Dedifferentiated amniotic fluid mesenchymal stem cell (primary cell): ENCODE measurements around the gene RBMS1.
A peak's percentile ranks its signal among the peaks of the same experiment; 100 is the strongest.

Experiments used
- DNase-seq: peaks from one replicate; pipeline ENCODE4 v3.0.0-alpha.2; 2016; ENCODE audit errors: extremely low spot score

Gene RBMS1

DNA sequence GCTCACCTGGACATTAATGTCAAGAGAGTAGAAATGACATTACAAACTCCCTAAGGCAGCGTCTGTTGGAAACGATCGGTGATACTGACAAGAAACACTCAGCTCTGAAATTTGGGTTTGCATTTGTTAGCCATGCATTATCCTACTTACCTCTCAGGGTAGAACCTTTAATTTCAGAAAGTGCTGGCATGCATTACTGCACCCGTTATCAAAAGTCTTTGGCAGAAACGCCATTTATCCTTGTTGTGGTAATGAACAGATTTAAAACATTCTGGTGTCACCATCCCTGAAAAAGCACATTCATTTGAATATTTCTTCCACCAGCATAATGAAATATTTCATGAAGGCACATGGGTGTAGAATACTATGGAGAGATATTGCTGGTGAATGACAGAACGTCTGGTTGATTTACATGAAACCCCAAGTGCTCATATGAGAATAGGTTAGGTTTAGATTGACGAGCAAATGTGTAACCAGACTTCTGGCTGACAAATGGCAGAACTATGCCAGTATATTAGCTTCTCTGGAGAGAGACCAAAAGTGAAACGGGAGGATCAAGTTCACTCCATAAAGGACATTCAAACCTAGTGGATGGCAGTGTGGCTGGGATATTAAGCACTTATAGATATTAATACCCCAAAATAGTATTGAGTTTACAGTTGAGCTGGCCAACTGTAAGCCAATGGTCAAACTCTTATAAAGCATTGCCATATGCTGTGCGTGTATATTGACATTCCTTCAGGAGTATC lies 240.0 kb downstream of the RBMS1 start:
- no peak for DNase-seq

DNA sequence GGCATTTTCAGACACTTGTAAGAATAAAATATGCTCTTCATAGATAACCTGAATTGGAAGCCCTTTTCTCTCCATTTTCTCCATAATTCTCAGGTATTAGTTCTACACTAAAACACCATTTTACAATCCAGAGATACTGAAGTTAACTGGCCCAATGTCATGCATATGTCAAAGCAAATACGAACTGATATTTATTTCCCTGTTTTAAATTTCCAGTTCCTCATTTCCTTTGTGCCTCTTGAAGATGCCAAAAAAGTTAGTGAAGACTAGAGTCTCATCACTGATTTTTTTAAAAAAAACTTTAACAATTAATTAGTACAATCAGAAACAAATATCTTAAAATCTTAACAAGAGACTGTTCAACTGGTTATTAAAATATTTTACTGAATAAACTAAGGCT lies 240.7 kb downstream of the RBMS1 start:
- DNase-seq = no peak

DNA sequence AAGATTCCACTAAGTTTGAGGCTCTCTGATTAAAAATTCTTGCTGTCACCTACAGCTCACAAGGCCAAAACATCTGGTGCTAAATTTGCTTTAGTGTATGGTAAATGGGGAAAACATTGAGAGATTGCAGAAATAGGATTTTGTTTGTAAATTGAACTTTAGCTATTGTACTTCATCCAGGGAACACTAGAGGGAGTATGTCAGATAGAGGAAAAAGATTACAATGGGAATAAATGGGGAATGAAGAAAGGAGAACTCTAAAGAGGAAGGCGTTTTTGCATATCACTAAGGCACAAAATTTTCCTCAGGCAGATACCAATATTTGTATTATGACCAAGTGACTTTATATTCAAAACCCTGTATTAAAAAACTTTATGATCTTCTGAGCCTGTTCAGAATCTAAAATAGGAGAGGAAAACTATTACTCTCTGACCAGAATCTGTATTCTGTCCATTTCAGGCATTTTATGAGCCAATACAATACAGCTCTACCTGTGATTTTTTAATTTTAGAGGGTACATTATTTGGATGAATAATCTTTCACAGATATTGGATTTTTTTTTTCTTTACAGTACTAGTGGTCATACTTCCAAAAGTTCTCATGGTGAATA lies 241.2 kb downstream of the RBMS1 start:
- DNase-seq = peak; percentile 61

DNA sequence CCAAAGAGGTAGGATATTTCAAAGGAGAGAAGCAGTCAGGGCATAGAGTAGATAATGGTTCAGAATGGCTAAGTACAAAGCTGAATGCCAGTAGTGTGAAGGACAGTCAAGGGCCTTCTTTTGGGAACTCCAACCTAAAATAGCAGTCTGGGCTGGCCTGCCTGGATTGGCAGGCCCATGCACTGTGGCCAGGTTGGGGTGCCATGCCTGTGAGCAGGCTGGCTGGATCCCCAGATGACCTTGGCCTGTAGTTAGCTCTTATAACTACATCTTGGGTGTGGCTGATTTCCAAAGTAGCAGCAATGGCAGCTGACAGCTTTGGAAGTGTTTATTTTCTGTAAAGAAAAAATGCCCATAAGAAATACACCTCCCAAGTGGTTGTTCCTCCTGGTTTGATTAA lies 242.0 kb downstream of the RBMS1 start:
- DNase-seq = no peak

DNA sequence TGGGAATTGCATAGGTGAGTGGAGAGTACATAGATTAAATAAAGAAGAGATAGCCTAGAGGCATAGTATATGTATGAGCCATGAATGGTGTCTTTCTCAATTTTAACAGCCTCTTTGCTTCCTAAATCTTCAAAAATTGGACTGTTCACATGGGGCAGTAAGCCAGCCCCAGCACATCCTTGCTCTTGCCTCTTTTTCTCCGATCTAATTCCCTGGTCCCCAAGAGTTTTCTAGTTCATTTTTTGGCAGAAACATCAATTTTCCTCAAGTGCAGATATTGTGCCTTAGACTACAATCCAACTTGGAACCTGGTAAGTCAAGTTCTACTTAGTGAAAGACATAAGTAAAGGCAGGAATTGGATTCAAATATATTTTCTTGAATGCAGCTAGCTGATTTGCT lies 243.7 kb downstream of the RBMS1 start:
- no peak for DNase-seq

DNA sequence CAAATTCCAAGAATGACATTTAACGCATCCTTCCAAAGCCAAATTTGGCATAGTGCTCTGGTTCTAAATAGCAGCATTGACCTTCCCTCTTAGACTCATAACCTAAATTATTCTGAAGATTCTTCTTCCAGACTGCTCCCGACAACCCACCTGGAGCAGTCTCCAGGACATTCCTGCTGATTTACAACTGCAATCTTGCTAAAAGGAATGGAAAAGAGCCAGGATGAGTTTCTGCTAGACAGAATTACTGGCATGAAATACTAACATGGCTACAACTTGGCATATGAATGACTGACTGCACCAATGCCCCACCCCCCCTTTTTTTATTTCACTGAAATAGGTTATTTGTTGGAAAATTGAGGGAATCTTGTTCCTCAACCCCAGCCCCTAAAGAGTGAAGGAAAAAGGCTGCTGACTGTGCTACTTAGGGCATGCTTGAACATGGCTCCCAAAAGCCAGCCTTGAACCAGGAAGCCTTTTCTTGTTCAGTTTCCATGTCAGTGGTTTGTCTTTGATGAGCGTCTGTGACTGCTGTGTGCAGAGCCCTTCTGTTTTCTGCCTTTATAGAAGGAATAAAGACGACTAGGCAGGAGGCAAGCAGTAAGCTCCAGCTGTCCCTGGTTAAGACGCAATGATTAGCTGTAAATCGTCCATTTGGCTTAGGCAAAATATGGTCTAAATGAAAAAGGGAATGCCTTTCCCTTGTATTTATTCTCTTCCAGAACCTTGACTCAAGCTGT lies 246.1 kb downstream of the RBMS1 start:
- no peak for DNase-seq

DNA sequence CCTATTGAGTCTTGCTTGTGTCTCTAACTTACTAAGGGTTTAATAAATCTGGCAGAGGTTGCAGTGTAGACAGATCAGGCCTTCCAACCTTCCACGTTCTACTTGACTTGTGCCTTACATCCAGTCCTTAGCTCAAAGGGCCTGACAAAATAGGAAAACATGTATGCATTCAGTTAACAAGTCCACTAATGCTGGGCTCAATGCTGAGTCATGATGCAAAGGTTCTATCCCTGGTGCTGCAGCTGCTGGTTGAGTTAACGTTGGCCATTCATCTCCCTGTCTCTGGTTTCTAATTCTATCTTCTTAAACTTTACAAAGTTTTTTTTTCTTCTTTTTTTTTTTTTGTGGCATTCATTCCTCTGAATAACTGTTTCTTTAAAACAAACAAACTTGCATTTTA lies 247.3 kb downstream of the RBMS1 start:
- DNase-seq = no peak

DNA sequence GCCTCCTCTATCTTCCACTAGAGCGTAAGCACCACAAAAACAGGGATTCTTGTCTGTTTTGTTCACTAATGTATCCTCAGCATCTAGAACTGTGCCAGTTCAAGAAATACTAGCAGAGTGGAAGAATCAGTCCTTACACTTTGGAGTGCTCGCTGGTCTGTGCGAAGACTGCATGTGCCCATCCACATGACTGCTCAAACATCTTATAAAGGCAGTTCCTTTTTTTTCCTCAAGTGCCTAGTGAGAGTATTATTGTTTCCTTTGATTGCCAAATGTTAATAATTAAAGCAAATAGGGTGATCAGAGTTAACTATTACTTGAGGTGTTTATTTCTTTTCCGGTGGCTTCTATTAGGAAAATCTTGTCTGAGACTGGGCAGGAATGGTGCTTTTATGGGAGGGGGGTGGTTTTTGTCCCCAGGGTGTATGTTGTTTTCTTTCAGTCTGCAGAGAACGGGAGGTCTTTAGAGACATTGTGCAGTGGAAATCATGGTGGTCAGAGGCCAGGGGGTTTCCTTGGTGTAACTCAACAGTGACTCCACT lies 247.9 kb downstream of the RBMS1 start:
- DNase-seq = no peak

DNA sequence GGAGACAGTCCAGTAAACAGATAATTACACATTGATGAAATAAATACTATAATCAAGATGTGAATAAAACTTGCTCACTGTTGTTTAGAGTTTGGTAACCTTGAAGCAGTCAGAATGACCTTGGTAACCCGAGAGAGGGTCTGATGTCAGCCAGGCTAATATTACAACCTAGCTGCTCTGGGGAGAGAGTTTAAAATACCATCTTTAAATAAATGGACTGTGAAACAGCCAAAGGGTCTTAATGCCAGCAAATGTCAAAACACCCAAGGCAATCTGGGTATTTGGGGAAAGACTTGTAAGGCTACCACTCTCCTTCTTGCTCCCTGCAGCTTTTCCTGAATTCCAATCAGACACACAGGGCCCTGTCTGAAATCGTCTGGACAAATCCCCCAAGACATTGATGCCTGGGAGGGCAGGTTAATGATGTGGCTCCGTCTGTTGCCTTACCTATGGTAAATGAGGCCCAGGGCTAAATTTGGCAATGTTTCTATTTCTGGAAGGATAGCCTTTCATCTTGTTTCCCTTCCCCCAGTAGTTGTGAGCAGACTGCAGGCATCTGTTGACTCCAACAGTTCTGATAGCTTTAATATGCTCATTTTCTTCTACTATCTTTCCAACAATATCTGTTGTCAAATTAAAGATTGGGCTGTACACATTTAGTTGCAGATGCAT lies 250.6 kb downstream of the RBMS1 start:
- no peak for DNase-seq

DNA sequence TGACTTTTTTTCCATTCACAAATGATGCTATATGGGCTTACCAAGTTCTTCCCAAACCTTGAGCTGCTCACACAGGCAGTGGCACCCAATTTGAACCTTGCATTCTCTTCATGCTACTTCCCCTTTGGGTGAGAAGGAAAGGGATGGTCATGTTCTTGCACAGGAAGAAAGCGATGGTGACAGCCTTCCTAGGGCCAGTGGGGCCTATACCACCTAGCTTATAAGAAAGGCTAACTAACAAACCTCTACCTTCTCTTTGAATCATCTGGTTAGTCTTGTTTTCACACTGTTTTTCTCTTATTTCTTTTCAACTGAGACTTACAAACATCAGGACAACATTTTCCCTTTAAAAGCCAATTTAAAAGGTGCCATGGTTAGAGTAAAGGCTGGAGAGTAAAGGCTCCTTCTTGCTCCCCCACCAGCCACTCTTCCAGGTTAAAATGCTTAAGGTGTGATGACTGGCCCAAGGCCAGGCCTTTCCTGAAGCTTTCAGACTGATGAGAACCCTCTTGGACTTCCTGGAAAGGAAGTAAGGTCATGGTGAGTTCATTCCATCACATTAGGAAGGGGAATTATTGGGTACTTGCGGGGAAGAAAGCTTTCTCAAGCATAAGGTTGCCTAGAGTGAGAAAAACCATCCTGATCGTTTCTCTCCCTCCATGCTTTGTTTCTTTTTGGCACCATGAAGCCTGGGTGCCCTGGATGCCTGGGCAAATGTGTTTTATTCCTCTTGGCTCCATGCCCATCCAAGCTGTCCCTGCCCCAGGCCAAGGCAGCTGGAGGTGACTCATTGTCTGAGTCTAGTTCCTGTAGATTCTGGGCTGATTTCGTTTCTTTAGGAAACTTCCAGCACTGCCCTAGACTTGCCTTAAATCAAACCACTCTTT lies 252.1 kb downstream of the RBMS1 start:
- peak; percentile 76 for DNase-seq

DNA sequence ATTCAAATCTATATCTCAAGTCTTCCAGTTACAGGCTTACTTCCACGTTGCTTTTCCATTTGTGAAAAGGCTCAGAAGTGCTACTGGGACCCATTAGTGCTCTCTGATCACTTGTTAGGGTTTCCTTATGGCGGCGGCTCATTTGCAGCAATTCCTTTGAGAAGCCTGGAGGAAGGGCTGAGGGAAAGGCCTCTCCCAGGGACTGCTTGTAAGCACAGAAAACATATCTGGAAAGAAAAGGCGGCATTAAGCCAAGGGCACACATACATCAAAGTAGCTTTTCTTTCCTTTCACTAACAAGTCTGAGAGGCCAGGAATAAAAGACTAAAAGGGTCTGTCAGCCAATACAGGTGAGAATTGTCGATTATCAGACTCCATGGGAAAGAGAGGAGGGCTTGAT lies 254.2 kb downstream of the RBMS1 start:
- no peak for DNase-seq

DNA sequence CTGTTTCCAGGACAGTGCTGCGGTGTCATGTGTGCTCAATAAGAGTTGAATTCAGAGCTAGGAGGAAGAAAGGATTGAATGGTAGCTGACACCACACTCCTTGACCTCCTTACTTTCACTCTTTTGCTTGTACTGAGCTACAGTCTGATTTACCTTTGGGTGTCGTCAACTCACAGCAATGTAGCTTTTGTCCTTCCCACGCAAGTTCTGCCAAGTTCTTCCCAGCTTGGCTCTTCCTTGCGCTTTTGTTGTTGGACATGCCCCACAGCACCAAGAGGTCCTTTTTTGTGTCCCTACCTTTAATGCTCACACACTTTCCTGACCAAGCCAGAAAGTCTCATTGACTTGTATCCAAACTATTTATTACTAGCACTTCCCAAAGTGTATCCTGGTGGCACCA lies 255.2 kb downstream of the RBMS1 start:
- DNase-seq = no peak

DNA sequence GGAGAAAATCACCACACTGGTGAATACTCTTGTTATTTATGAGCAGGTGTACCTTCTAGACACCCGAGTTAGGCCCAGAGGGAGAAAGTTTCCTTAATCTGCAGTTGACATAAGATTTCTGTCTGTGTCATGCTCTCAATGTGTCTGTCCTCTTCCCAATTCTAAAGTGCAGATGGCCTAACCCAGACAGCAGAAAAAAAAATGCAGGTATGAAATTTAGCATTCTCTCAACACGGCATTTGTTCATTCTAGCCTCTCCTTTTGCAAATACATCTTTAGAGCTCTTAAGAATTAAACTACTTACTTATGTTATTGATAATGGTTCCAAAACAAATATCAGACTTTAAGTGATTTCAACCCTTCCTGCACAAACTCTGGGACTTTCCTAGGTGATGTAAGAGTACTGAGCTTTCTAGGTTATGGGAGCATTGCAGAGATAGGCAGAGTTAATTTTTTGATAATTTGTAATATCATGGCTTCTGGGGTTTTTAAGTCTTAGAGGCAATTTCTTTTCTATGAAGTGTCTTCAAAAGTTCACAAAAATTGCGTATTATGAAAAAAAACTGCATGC lies 260.6 kb downstream of the RBMS1 start:
- DNase-seq = no peak

DNA sequence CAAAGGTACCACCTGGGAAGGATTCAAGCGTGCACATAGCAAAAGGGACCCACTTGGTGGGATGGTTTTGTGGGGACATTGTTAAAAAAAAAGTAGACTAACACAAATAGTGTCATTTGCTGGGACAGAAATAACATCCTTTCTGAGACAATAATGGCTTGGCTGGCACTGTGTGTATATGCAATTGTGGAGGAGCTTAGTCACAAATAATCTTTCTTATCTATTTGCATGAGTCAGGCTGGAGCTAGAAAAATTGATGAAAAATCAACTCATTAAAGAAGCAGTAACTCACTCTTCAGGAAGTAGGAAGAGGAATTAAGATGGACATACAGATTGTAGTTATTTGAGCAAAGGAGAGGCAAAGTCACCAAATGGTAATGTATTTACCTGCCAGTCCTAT lies 264.0 kb downstream of the RBMS1 start:
- DNase-seq = peak; percentile 62

DNA sequence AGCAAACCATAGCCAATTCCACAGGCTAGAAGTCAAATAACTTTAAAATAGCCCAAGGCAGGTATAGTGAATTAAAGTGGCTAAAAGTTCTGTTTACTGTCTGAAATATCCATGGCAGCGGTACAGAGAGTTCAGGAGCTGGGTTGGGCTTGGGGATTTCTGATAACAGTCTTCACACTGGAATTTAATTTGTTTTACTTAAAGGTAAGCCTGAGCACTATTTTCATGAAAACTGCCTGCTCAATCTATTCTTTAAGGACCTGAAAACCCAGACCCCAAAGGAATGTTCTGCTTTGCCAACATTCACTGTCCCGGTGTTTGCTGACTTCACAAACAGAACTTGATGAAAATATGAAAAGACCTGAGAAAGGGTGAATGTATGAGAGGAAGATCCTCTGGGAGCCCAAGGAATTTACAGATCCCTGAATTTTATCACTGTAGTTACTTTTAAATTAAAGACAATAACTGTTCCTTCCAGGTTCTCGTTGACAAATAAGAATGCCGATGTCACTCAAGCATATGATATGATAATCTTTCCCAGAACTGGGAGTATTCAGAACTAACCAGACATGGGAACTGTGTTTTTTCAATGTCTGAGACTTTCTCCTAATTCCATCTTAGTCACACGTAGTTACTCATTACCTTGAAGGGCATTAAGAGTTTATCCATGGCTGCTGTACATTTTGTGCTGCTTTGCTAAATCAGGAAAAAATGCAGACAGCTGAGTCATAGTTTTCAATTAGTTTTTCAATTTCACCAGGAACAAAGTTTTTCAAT lies 265.3 kb downstream of the RBMS1 start:
- peak; percentile 67 for DNase-seq

DNA sequence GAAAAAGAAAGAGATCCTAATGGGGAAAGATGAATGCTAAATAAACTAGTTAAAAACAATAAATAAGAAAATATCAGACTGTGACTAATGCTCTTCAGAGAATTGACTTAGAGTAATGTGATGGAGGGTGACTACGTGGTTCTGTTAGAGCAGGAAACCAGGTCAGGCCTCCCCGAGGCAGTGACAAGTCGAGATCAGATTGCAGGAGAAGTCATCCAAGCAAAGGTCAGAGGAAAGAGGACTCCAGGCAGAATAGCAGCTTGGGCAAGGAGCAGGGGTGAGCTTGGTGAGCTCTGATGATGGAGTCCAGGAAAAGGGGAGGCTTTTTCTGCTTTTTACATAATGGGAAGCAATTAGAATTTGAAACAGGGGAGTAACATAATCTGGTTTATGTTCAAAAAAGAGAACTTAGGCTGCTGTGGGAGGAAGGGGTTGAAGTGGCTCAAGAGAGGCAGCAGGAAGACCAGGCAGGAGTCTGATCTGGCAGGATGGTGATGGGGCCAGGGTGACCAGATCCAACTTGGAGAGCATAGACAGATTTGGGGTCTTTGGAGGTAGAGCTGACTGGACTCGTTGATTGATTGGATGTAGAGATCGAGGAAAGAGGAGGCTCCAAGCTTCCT lies 266.2 kb downstream of the RBMS1 start:
- DNase-seq = no peak

DNA sequence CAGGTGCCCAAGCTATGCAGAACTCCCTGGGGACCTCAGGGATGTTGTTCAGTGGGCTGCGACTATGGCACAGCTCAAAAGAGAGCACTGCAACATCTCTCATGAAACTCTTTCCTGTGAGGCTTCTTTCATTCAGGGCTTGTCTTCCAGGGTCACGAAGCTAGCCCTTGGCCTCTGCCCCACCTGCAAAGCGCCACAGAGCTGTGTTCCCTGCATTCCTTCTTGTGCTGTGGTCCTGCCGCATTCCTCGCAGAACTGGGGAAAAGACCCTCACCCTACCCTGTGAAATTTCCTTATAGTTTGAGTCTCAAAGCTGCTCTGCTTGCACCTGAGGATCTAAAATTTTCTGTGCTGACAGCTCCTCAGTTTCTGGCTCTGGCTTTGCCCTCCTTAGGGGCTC lies 267.2 kb downstream of the RBMS1 start:
- no peak for DNase-seq

DNA sequence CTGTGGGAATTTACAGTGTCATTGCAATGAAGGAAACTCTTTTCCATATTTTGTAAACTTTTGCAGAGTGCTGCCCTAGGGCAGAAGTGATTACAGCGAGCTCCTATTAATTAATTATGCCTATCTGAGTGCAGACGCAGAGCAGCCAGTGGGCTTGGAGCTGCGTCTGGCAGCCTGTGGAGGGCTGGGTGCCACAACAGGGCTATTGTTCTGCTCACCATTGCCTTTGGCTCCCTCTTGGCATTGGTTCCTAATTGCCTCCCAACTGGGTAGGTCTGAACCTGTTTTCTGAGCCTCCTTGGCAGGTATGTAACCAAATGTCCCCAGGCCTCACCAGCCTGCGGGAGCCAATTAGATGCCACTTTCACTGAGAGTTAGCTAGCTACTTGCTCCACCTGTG lies 267.9 kb downstream of the RBMS1 start:
- no peak for DNase-seq

DNA sequence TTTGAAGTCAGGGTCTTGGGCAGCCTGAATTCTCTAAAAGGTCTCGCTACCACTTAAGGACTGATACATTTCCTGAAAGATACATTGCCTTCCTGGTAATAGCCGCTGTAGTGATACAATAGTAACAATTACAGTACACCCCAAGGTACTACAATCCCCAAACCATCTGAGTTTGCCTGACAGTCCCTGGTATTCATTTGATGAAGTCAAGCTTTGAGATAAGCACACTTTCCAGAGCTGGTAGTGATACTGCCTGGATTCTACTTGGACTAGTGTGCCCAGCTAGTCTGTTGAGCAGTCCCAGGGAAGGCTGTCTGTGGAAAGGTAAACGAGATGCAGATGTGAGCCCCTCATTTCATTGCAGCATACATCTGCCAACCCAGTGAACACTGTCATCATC lies 269.1 kb downstream of the RBMS1 start:
- DNase-seq = no peak

DNA sequence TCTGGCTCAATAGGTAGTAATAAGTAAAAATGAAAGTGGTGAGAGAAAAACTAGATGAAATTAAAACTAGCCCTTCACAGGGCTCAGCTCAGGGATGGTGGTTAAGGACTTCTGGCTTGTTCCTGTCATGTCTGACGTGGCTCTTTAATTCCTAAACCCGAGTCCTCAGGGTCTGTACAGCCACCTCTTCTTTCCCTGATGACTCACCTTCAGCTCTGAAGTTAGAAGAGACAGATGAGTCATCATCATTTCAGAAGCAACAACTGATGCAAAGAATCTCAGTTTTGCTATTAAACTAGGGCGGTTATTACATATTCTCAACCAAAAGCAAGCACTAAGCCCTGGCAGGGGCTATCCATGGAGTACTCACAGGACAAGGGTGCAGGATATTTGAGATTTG lies 269.5 kb downstream of the RBMS1 start:
- DNase-seq = peak; percentile 92
